HG03039 (cell line): ENCODE data around the gene CADM2.
"Not testable (repeated sequence)": the region's sequence is repeated elsewhere in the genome, so short reads cannot be mapped to it uniquely, and the experiment has no call there.

Experiments
- ATAC-seq: cut with Tn5 transposase; IDR thresholded peaks from one replicate; pipeline ENCODE4 v1.9.1; 2021; ENCODE audit warnings: mild to moderate bottlenecking, moderate library complexity; ENCODE audit not compliant: unreplicated experiment

CADM2 gene

DNA sequence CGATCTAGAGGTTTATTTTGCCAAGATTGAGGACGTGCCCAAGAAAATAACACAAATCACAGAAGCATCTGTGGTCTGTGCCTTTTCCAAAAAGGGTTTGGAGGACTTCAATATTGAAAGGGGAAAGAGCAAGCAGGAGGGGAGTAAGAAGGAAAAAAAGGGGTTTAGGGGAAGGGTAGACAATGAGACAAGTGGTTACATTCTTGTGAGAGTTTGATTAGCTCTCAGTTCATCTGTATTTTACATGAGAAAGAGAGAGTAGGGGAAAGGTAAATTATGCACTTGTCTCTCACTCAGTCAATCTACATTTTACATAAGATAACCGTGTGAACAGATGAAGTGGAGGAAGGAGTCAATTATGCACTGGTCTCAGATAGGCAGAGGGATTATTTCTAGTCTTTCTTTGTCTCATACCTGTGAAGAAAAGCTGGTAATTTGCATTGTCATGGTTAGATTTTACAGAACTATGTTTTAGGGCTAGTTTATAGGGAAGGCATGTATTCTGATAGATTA, 931.3 kb downstream of the CADM2 start:
- ATAC-seq, result no peak

DNA sequence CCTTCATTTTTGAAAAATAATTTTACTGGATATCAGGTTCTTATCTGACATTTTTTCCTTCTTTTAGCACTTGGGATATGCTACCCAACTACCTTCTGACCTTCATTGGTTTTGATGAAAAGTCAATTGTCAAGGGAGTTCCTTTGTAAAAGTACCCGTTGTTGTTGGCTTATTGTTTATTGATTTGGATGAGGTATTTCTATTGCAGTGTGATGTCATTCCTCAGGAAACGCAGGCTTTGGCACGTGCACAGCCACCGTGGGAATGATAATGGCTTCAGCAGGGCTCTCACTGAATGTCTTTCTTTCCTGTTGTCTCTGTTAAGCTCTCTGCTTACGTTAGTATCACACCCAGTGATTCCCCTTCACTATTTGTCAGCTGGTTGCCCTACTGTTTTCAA, 944.6 kb downstream of the CADM2 start:
- no peak for ATAC-seq

DNA sequence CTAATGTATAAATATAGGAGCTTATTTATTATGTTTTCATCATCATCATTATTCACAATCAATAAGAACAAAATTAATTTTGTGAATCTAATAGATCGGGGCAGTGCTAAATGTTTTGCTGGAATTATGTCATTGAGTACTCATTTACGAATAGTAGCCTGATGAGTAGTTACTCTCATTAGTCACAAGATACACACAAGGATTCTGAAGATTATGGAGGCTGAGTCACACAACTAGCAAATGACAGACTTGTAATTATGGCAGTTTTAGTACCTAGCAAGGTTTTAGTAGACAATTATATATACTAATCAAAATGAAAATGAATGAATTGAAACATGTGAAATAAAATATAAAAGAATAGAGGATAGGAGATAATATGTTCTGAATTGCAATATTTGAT, 954.2 kb downstream of the CADM2 start:
- no peak for ATAC-seq

DNA sequence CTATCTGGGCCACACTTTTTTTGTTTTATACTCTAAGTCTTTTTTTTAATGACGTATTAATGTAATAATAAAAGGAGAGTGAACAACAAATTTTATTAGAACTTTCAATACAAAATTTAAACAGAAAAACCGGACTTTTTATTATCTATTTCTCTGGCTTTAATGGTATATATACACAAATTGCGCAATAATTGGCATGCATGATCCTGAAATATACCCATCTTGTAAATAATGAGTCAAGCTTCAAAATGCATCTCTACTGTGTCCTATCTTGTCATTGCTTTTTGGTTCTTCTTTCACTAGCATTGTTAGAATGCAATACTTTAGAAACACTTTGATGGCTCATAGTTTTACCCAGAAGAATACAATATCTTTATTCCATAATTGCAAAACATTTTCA, 963.6 kb downstream of the CADM2 start:
- no peak for ATAC-seq

DNA sequence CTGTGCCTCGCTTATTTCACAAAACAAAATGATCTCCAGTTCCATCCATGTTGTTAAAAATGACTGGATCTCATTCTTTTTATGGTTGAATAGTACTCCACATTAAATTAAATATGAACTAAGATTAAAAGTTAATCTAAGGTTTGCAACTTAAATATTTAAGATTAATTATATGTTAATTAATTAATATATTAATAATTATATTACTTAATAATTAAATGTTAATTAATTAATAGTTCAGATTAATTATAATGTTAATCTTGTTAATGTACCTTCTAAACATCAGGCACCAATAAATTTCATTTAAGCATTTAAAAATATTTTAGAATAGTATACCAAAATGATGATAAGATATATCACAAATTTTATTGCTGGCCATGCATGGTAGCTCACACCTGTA, 971.9 kb downstream of the CADM2 start:
- no peak for ATAC-seq

DNA sequence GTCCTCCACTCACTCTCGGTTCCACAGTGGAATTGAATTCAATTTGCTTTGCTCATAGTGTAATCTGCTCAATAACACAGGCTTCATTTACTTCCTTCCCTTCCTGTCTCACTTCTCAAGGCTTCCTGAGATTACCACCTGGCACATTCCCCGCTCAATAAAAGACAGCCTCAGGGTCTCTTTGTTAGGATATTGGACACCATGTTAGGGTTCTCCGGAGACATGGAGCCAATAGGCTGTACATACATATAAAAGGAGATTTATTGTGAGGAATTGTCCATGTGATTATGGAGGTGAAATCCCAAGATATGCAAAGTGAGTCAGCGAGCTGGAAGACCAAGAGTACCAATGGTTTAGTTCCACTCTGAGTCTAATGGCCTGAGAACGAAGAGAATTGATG, 974.5 kb downstream of the CADM2 start:
- no peak for ATAC-seq

DNA sequence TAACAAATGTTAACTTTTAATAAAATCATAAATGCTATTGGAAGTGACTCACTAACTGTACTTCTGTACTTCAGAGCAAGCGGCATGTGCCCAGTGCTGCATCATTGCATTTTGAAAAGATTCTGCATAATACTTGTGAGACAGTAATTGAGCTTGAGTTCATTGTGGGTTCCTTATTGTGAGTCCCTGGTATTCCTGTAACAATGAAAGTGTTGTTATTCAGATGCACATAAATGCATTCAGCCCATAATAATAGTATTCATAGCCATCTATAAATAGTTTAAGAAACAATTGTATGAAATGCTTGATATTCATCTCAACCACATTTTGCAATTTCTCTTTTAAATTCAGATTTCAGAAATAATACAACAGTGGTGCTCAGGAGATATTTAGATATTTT, 976.4 kb downstream of the CADM2 start:
- no peak for ATAC-seq

DNA sequence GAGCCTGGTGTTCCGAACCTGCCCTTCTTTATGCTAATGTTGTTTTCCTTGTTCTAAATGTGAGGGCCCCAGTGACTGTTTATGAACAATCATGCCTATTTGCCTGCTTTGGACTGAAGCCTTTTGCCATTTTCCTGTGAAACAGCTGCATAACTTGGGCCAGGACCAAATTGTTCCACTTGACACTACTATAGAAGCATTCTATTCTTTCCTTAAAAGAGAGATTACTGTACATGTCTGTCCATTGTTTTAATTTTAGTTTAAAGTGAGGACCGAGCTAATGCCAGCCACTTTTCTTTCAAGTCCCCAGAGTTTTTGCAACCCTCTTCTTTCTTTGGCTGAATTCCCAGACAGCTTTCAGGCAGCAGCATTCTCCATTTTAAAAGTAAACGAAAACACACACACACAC, 980.3 kb downstream of the CADM2 start:
- ATAC-seq, result no peak

DNA sequence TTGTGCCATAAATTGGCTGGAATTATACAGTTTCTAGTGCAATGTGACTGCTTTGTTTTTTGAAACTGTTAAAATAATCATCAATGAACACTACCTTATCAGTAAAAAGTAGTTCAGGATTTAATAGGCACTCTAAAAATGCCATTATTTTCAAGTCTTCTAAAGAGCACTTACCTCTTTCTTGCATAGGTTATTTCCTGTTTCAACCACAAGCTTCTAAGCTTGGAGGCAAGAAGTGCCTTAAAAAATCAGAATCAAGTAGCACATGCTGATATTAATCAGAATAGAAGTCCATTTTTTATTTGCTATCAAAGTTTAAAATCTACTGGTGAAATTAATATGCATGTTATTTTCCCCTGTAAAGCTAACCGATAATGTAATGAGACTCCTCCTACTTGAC, 991.6 kb downstream of the CADM2 start:
- ATAC-seq, result no peak

DNA sequence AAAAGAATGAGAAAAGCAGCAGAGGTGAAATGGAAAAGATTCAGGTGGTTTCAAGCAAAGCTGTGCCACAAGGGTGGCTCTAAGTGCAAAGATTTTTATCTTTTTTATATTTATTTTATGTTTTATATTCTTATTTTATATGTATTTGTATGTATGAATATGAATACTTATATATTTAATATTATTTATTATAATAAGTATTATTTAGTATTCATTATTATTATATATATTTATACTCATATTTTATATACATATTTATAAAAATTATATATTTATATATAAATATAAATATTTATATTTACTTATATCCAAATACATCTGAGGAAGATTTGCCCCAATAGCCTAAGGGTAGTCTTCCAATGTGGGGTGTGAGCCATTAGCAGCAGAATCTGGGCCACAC, 1002.0 kb downstream of the CADM2 start:
- no peak for ATAC-seq

DNA sequence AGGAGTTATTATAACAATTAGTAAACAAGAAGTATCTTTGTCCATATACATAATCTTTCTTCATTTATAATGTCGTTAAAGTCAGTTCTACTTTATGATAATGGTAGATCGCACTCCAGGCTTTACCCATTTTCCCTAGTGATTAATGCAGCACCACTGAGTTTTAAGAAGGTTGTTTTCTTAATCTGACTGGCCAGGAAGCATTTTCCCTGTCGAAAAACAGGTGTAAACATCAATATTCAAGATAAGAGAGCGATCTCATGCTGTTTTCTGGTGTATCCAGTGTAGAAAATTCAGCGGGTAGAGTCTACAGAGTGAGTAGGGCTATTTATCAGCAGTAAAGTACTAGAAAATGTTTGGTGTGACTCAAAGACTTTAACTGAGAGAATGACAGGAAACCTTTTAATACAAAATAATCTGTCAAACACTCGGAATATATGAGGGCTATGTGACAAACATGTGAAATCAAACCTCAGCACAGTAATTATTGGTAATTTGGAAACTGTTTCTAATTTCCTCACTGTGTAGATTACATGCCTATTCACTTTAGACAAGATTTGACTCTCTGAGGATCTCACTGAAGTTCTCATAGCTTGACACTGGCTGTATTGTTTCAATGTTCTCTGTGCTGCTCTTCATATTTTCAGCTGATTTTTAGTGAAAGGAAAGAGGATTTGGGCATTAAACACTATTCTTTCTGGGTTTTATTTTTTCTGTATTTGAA, 1019.0 kb downstream of the CADM2 start:
- ATAC-seq, result no peak

DNA sequence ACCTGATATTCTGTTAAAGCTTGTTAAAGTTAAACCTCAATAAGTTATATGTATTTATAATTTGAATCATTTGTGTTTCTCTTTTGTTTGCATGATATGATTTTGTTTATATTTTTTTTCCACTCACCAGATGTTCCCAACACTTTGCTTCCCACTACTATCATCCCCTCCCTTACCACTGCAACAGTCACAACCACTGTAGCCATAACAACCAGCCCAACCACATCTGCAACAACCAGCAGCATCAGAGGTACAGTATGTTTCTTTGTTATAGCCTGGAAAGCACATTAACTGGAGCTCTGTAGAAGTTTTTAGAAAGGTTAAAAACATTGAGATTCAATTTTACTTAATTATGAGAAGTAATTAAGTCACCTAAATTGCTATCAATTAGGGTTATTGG, 1020.2 kb downstream of the CADM2 start:
- ATAC-seq, result no peak

DNA sequence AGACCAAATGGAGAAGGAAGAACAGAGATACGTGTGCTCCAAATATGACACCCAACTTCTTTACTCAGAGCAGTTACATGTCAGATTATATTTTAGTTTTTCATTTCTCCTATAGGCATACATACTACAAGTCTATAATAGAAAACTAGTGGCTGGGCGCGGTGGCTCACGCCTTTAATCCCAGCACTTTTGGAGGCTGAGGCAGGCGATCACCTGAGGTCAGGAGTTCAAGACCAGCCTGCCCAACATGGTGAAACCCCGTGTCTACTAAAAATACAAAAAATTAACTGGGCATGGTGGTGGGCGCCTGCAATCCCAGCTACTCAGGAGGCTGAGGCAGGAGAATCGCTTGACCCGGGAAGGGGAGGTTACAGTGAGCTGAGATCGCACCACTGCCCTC, 1030.8 kb downstream of the CADM2 start:
- ATAC-seq, result not testable (repeated sequence)

DNA sequence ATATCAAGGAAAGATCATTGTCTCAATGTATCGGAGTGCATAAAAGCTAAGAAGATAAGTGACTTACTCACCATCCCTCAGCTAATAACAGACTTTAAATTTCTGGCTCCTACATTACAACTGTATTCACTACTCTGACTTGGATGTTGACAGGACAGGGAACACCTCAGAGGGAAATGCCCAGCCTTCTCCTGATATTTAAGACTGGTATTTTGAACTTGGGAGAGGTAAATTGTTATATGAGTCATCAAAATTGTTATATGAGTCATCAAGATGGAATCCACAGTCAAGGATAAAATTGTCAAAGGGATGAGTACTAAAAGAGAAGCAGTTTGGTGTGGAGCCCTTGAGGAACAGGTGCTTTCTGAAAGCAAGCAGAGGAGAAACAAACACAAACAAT, 1070.8 kb downstream of the CADM2 start:
- ATAC-seq, result no peak

DNA sequence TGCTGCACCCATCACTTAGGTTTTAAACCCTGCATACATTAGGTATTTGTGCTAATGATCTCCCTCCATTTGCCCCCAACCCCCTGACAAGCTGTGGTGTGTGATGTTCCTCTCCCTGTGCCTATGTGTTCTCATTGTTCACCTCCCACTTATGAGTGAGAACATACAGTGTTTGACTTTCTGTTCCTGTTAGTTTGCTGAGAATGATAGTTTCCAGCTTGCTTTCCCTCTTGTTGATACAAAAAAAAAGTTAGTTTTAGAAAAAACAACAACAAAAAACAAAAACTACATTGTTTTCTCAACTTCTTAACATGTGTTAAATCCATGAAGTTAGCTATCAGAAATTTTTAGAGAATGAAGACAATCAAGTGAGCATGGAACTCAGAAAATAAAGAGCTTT, 1079.1 kb downstream of the CADM2 start:
- ATAC-seq, result no peak

DNA sequence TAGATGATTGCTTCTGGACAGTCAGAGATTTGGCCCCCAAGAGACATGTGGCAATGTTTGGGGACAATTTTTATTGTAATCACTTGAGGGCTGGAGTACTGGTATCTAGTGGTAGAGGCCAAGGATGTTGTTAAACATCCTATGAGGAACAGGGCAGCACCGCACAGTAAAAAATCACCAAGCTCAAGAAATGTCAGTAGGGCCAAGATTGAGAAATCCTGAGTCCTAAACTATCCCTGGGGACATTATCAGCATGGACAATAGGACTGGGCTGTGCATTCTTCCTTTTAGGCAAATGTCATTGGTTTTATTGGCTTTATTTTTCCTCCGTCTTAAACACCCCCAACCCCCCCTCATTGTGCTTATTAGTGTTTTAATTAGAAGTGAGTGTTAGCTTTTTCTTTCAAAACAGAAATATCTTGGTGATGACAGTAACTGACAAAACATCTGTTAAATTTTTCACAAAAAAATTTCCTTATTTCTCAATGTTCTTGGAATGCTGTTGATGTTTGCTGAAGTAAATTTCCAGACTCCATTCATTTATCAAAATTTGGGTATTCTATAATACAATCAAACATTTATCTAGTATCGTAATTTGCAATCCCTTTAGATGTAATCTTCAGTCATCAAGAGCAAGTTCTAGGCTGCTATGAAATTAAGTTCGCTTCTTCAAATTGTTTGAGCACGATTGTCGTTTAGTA, 1087.8 kb downstream of the CADM2 start:
- ATAC-seq, result no peak

DNA sequence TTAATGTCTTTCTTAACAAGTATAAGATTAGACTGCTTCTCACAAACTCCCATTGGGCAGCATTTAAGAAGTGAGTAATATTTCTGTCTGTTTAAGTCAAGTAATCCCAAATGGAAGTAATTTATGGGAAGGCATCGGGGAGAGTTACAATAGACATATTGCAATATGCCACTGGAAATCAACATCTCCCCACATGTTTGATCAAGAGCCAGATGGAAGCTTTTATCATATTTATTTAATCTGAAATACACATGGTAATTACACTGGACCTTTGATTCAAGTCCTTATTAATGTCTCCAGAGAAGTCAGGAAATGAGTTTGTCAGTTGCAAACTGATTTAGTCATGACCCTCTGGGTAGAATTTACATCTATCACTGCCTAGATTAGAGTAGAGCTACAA, 1088.4 kb downstream of the CADM2 start:
- no peak for ATAC-seq

DNA sequence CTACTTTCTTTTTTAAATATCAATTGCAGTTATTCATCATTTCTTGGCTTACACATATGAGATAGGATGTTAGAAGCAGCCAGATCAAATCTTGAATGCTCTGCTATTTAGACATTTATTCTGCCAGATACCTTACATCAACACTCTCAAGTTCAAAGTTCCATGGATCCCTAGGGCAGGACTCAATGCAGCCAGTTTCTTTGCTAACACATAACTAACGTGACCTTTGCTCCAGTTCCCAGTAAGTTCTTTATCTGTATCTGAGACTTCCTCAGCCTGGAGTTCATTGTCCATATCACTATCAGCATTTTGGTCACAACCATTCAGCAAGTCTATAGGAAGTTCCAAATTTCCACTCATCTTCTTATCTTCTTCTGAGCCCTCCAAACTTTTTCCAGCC, 1092.3 kb downstream of the CADM2 start:
- ATAC-seq, result no peak

DNA sequence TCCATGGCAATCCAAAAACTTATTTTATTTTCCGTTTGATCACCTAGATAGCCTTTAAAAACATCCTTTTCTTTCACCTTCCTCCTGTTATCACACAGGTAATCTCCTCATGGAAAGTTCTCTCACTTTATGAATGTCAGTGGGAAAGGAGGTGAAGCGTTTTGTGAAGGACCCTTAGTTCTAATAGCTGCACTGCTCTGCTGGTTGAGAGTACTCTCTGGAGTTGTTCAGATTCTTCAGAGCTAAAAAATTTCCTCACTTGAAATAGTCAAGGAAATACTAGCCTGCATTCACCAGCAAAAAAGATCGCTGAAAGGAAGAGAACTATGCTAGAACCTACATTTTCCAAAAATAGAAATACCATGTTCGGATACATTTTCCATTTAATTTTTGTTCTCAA, 1097.2 kb downstream of the CADM2 start:
- no peak for ATAC-seq

DNA sequence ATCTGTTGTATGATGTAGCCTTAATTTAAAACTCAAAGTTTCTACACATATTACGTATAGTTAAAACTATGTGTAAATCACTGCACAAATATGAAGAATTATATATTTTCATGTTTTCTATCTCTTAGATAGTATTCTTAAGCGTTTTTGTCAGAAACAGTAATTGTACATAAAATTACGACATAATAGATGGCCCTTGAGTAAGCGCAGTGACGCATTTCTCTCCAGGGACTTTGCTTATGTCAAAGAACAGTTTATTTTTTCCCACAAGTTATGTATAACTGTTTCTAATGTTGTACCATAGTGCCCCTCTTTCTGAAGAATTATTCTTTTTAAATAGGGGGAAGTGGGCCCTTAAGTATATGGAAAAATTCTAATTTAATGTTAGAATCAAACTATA, 1098.2 kb downstream of the CADM2 start:
- ATAC-seq, result no peak

DNA sequence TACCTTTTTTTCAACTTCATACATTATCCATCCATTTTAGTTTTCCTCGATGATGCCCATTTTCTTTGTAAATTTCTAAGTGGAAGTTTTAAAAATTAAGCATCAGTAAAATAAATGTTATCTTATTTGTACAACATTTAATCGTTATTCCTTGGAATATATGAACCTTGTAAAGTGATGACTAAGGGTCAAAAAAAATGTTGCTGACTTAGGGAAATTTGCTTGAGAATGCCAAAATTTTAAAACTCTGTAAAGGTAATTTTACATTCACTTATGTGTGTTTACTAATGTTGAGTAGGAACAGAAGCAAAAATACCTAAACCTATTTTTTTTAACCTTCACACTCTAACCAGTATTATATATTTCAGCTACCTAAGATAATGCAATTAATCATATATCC, 1115.0 kb downstream of the CADM2 start:
- no peak for ATAC-seq

DNA sequence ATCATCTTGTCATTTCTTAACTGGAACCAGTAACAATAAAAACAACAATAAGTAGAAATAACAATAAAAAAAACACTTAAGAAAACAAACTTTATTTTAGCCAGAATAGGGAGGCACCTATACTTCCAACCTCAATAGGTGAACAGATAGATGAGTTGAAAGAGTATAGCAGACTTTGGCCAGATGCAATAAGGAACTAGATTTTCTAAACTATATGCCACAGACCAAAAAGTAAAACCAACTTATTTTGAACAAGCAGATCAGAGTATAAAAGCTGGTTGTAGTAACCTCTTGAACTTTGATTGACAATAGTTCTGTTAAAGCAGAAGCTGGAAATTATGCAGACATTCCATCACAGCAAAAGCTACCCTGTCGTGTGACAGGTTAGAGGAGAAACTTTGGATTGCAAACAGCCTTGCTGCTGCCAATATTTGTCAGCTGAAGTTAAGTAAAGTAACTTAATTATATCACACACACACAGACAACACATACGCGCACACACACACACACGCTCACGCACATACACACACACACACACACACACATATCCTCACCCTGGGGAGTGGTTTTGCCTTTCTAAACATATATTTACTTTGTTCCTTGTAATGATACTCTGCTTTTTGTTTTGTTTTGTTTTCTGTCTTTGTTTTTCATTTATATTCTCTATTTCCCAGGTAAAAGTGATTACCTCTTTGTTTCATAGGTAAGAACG, 1128.5 kb downstream of the CADM2 start:
- no peak for ATAC-seq
